RWPE2 (cell line): Measurements from ENCODE around the gene NPW.
A peak's percentile ranks its signal among the peaks of the same experiment; 100 is the strongest.

Source experiments
- ATAC-seq: fragments of 200-7000 bp; cut with Tn5 transposase; 3 replicates; pipeline ENCODE4 v1.9.1; 2021; ENCODE audit warnings: low read depth
- DNase-seq: peaks from one replicate; pipeline ENCODE4 v3.0.0-alpha.2; 2020; ENCODE audit warnings: low spot score
- H3K27ac ChIP-seq: fragments of 450-650 bp; 2 replicates; pipeline ENCODE4 v1.5.1; 2017; ENCODE audit warnings: mild to moderate bottlenecking; ENCODE audit not compliant: poor library complexity, severe bottlenecking
- H3K27me3 ChIP-seq: fragments of 250-450 bp; sonication (Bioruptor Pico); 2 replicates; pipeline ENCODE4 v1.5.1; 2021; ENCODE audit warnings: mild to moderate bottlenecking, moderate library complexity; ENCODE audit not compliant: insufficient read depth, poor library complexity, severe bottlenecking
- H3K36me3 ChIP-seq: fragments of 250-450 bp; sonication (Bioruptor Pico); 2 replicates; pipeline ENCODE4 v1.5.1; 2020; ENCODE audit warnings: low read depth, mild to moderate bottlenecking, moderate library complexity
- H3K4me1 ChIP-seq: fragments of 250-450 bp; sonication (Bioruptor Pico); 2 replicates; pipeline ENCODE4 v1.5.1; 2021; ENCODE audit warnings: mild to moderate bottlenecking, moderate library complexity; ENCODE audit not compliant: insufficient read depth, poor library complexity, severe bottlenecking
- H3K4me3 ChIP-seq: fragments of 250-450 bp; sonication (Bioruptor Pico); 2 replicates; pipeline ENCODE4 v1.5.1; 2021; ENCODE audit warnings: mild to moderate bottlenecking, moderate library complexity; ENCODE audit not compliant: severe bottlenecking
- H3K9me3 ChIP-seq: fragments of 250-450 bp; sonication (Bioruptor Pico); 2 replicates; pipeline ENCODE4 v1.5.1; 2021; ENCODE audit warnings: mild to moderate bottlenecking, moderate library complexity; ENCODE audit not compliant: severe bottlenecking
- CTCF ChIP-seq: fragments of 450-650 bp; IDR thresholded peaks from one replicate; pipeline ENCODE4 v1.5.1; 2017; ENCODE audit warnings: mild to moderate bottlenecking, moderate library complexity; ENCODE audit not compliant: poor library complexity, severe bottlenecking

The NPW gene

GRCh38 chr16:2005646-2006045, 13.9 kb upstream of the NPW start:
- no peak for TF ChIP-seq CTCF
- Histone ChIP-seq H3K27ac (no peak overlapping the region), H3K27me3 (no peaks in the 10 kb centered on the region), H3K9me3 (no peaks in the 10 kb centered on the region), H3K36me3 (peaks cover 63% of the 10 kb centered on the region), H3K4me1 (peaks cover 7% of the 10 kb centered on the region), H3K4me3 (no peak overlapping the region)
- ATAC-seq (no peak), DNase-seq (no peak)

GRCh38 chr16:2006317-2006716, 13.3 kb upstream of the NPW start:
- peak overlapping the region; percentile 85 for H3K27ac ChIP-seq
- no peak for ATAC-seq
- no peak for TF ChIP-seq CTCF
- no peak overlapping the region for H3K4me3 ChIP-seq
- no peak for DNase-seq
- no peaks in the 10 kb centered on the region for H3K27me3 ChIP-seq
- no peaks in the 10 kb centered on the region for H3K9me3 ChIP-seq
- peaks cover 7% of the 10 kb centered on the region for H3K4me1 ChIP-seq
- H3K36me3 ChIP-seq: peaks cover 57% of the 10 kb centered on the region

GRCh38 chr16:2007081-2007836, 12.3 kb upstream of the NPW start:
- Histone ChIP-seq H3K27ac (peak overlapping the region; percentile 85), H3K9me3 (no peaks in the 10 kb centered on the region), H3K36me3 (peaks cover 47% of the 10 kb centered on the region), H3K4me3 (peak overlapping the region; percentile 77), H3K4me1 (peaks cover 7% of the 10 kb centered on the region), H3K27me3 (no peaks in the 10 kb centered on the region)
- DNase-seq: no peak
- TF ChIP-seq CTCF: no peak
- no peak for ATAC-seq

GRCh38 chr16:2008009-2008526, 11.5 kb upstream of the NPW start:
- no peaks in the 10 kb centered on the region for H3K9me3 ChIP-seq
- peak overlapping the region; percentile 85 for H3K27ac ChIP-seq
- ATAC-seq (peak; percentile 76), DNase-seq (peak; percentile 95)
- no peak for TF ChIP-seq CTCF
- peaks cover 7% of the 10 kb centered on the region for H3K4me1 ChIP-seq
- peaks cover 39% of the 10 kb centered on the region for H3K36me3 ChIP-seq
- H3K4me3 ChIP-seq: peak overlapping the region; percentile 77
- no peaks in the 10 kb centered on the region for H3K27me3 ChIP-seq

- no peak for DNase-seq
- no peak for TF ChIP-seq CTCF
- ATAC-seq: no peak
- Histone ChIP-seq H3K36me3 (peaks cover 33% of the 10 kb centered on the region), H3K27ac (peak overlapping the region; percentile 85), H3K4me1 (peaks cover 7% of the 10 kb centered on the region), H3K4me3 (peak overlapping the region; percentile 77), H3K9me3 (no peaks in the 10 kb centered on the region), H3K27me3 (no peaks in the 10 kb centered on the region)
Measured at GRCh38 chr16:2008631-2009163, 10.9 kb upstream of the NPW start.
